Measurements from ENCODE around the gene SPEN. TPM values are rescaled to one million over a fixed set of nuclear protein-coding genes. Genes with fewer than 3 reads are reported as not detected.

The SPEN gene
- total RNA-seq, 4 donors from 2014 or later, result 44.0 to 83.3 (median 67.1) TPM

GRCh38 chr1:15975358-15975804 lies 127.9 kb downstream of the SPEN start:
- TF ChIP-seq, protein P1, sequence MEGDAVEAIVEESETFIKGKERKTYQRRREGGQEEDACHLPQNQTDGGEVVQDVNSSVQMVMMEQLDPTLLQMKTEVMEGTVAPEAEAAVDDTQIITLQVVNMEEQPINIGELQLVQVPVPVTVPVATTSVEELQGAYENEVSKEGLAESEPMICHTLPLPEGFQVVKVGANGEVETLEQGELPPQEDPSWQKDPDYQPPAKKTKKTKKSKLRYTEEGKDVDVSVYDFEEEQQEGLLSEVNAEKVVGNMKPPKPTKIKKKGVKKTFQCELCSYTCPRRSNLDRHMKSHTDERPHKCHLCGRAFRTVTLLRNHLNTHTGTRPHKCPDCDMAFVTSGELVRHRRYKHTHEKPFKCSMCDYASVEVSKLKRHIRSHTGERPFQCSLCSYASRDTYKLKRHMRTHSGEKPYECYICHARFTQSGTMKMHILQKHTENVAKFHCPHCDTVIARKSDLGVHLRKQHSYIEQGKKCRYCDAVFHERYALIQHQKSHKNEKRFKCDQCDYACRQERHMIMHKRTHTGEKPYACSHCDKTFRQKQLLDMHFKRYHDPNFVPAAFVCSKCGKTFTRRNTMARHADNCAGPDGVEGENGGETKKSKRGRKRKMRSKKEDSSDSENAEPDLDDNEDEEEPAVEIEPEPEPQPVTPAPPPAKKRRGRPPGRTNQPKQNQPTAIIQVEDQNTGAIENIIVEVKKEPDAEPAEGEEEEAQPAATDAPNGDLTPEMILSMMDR (IDR thresholded peaks at IDR 0.05; ENCODE audit: low read depth), result no peak

DNA sequence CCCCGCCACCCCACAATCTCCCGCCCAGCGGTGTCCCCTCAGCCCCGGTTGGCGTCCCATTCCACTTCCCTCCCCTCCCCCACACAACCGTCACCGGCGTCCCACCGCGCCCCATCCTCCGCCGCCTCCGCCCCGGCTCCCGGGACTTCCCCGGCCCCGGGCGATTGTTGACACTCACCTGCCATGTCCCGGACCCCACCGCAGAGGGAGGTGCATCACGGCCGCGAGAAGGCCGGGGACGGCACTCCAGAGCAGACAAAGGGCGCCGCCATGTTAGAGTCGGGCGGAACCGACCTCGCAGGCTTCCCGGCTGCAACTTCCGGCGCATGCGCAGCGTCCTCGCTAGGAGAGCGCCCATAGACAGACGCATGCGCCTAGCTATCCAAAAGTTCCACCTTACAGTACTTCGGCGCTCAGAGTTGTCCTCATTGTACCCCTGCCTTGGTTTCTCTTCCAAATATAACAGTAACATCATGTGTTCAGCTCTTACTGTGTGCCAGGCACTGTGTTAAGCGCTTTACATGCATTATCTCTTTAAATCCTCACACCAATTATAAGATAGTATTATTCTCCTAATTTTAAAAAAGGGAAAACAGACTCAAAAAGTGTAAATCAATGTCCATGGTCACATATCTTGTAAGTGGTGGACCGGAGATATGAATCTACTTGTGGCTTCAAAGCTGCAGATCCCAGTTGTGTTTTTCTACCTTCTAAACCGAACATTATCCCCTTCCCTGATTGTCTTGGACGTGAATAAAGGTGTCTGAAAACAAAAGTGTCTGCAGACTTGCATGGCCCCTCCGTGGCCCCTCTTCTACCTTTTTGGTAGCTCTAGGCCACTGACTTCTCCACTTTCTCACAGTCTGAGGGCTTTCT lies 128.5 kb downstream of the SPEN start, which contains the start of gene ZBTB17:
TSS of gene ZBTB17 (minus strand) at position 297 of the 876 bp plus-strand sequence. CDS start 27,606 bp downstream, outside the sequence.
- TF ChIP-seq, protein P1 (IDR thresholded peaks at IDR 0.05; ENCODE audit: low read depth), result no peak

GRCh38 chr1:15981679-15982078 lies 134.2 kb downstream of the SPEN start:
- TF ChIP-seq, protein P1 (IDR thresholded peaks at IDR 0.05; ENCODE audit: low read depth), result no peak

- TF ChIP-seq, protein P1 (IDR thresholded peaks at IDR 0.05; ENCODE audit: low read depth), result no peak
These were observed 135.8 kb downstream of the SPEN start for GRCh38 chr1:15983275-15983674.

GRCh38 chr1:15985611-15986297 lies 138.2 kb downstream of the SPEN start:
- TF ChIP-seq, protein P1 (IDR thresholded peaks at IDR 0.05; ENCODE audit: low read depth), result no peak

GRCh38 chr1:15988856-15989736 lies 141.6 kb downstream of the SPEN start:
- TF ChIP-seq, protein P1 (IDR thresholded peaks at IDR 0.05; ENCODE audit: low read depth), result no peak

Data from subcutaneous adipose tissue (tissue), 4 donors.